OCI-LY1 (cell line): ENCODE data around the gene ATG14.

ENCODE experiments used
- EZH2 ChIP-seq: fragments of 200-600 bp; sonication (generic), shearing (Covaris generic); IDR thresholded peaks from 2 replicates; pipeline ENCODE4 v1.8.0; 2017; ENCODE audit warnings: borderline replicate concordance, mixed run types, mild to moderate bottlenecking, antibody characterized with exemption, low read length, moderate library complexity, mixed read lengths
- TF ChIP-seq, protein P1 (sequence below): fragments of 200-600 bp; sonication (generic), shearing (Covaris generic); IDR thresholded peaks from 2 replicates; pipeline ENCODE4 v1.5.1; 2017; ENCODE audit warnings: mild to moderate bottlenecking, antibody characterized with exemption, low read length, moderate library complexity, mixed read lengths

DNA sequence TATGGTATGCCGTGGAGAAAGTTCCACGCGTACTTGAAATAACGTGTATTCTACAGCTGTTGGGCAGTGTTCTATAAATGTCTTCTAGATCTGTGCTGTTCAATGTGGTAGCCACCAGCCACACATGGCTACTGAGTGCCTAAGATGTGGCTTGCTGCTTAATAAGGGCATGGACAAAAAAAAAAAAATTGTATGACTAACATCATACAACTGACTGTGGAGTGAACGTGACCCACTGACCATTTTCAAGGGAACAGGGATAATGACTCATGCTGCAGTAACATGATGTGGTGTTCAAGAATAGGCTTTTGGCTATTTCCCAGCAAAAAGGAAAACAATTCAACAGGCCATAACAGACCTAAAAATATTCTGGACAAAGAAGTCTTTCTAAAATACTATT lies 13.0 kb downstream of the ATG14 start:
- TF ChIP-seq, protein P1, sequence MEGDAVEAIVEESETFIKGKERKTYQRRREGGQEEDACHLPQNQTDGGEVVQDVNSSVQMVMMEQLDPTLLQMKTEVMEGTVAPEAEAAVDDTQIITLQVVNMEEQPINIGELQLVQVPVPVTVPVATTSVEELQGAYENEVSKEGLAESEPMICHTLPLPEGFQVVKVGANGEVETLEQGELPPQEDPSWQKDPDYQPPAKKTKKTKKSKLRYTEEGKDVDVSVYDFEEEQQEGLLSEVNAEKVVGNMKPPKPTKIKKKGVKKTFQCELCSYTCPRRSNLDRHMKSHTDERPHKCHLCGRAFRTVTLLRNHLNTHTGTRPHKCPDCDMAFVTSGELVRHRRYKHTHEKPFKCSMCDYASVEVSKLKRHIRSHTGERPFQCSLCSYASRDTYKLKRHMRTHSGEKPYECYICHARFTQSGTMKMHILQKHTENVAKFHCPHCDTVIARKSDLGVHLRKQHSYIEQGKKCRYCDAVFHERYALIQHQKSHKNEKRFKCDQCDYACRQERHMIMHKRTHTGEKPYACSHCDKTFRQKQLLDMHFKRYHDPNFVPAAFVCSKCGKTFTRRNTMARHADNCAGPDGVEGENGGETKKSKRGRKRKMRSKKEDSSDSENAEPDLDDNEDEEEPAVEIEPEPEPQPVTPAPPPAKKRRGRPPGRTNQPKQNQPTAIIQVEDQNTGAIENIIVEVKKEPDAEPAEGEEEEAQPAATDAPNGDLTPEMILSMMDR: no peak
- no peak for TF ChIP-seq EZH2
